Ovary (tissue), 9 donors: ENCODE data around the gene UCN. TPM values are rescaled to one million over a fixed set of nuclear protein-coding genes. Genes with fewer than 3 reads are reported as not detected.

Source experiments
- DNase-seq, 5 donors: peaks; one replicate each; pipeline ENCODE4 v3.0.0-alpha.2; 2019 to 2020
- H3K27ac ChIP-seq, 2 donors: fragments of 200-600 bp; one replicate each; pipeline versions ENCODE4 v1.5.1 to v1.8.0; 2019 to 2022
- H3K27me3 ChIP-seq: fragments of 200-600 bp; one replicate; pipeline ENCODE4 v1.8.0; 2022
- H3K36me3 ChIP-seq: fragments of 200-600 bp; sonication (generic); one replicate; pipeline ENCODE4 v1.5.1; 2019
- H3K4me1 ChIP-seq: one replicate; pipeline ENCODE4 v1.8.1; 2013; ENCODE audit warnings: mild to moderate bottlenecking, moderate library complexity; ENCODE audit not compliant: insufficient read depth
- H3K4me3 ChIP-seq: fragments of 200-600 bp; sonication (generic); one replicate; pipeline ENCODE4 v1.5.1; 2017
- H3K9me3 ChIP-seq, 2 donors: fragments of 200-600 bp in 1 of 2; sonication (generic) in 1 of 2; one replicate each; pipeline versions ENCODE4 v1.5.1 to v1.8.1; 2013 to 2019; ENCODE audit warnings: mild to moderate bottlenecking in 1 of 2, moderate library complexity in 1 of 2
- EP300 ChIP-seq: sonication (generic); formaldehyde crosslinking; IDR thresholded peaks from one replicate; pipeline ENCODE4 v1.6.1; 2017; ENCODE audit warnings: antibody characterized with exemption
- POLR2A ChIP-seq: fragments of 450-650 bp; IDR thresholded peaks from one replicate; pipeline ENCODE4 v1.6.1; 2017; ENCODE audit warnings: antibody characterized with exemption, mild to moderate bottlenecking, moderate library complexity
- WGBS, 3 donors: extraction: QIAGEN DNeasy Blood & Tissue Kit in 1 of 3; methylation state at CpG; one replicate each; pipeline versions ENCODE4 v1.1.5 to v1.1.7; 2013 to 2017; 5-methylcytosine and 5-hydroxymethylcytosine counted together
- intact Hi-C, 4 donors: fragments of 100-400 bp; cut with DNase I; formaldehyde crosslinking; loops; one replicate each; pipeline versions ENCODE4 v1.11.0 to v1.15.1; 2022 to 2023
- polyA plus RNA-seq, 2 donors: library from polyadenylated mRNA; stranded (reverse); fragments of 200-250 nt in 1 of 2; fragments of 350-450 nt in 1 of 2; fragmentation: Illumina TruSeq in 1 of 2; extraction: RNeasy Lipid Tissue Mini Kit (QIAGEN cat#74804) in 1 of 2; gene quantifications; one replicate each; pipeline ENCODE4 v1.2.3, GENCODE V29; 2013 to 2014
- total RNA-seq, 7 donors: library from RNA; depleted of rRNA in 2 of 7; stranded (reverse); fragments of >200 nt in 2 of 7; fragmentation: NEBNext Ultra II Directional in 3 of 7; extraction: Animal tissue kit (Norgen Biotek cat#: 25700) in 3 of 7; gene quantifications; one replicate each; pipeline versions ENCODE4 v1.1.0 to v1.2.4, GENCODE V29; 2016 to 2023
- TF ChIP-seq, protein P1 (sequence below), 3 donors: fragments of 450-650 bp in 2 of 3; fragments of 200-600 bp in 1 of 3; IDR thresholded peaks; one replicate each; pipeline versions ENCODE4 v1.5.1 to v1.8.0; 2016 to 2022; ENCODE audit warnings: antibody characterized with exemption in 3 of 3, mild to moderate bottlenecking in 1 of 3
- donor health status: DM: no; HTN: no; CAD: no; lungs with moderate emphysema.
- donor health status: DM: no; HTN: no; CAD: no.
- donor health status: Bipolar disorder and iron deficiency.
- donor health status: DM: yes; HTN: yes; CAD: no.
- donor health status: DM: no; HTN: no; CAD: no.
- donor health status: DM: yes; HTN: yes; CAD: no.

Gene UCN
- total and polyA plus RNA-seq, 9 donors, result 1.4 to 5.6 (median 1.6) TPM; not detected in 1

DNA sequence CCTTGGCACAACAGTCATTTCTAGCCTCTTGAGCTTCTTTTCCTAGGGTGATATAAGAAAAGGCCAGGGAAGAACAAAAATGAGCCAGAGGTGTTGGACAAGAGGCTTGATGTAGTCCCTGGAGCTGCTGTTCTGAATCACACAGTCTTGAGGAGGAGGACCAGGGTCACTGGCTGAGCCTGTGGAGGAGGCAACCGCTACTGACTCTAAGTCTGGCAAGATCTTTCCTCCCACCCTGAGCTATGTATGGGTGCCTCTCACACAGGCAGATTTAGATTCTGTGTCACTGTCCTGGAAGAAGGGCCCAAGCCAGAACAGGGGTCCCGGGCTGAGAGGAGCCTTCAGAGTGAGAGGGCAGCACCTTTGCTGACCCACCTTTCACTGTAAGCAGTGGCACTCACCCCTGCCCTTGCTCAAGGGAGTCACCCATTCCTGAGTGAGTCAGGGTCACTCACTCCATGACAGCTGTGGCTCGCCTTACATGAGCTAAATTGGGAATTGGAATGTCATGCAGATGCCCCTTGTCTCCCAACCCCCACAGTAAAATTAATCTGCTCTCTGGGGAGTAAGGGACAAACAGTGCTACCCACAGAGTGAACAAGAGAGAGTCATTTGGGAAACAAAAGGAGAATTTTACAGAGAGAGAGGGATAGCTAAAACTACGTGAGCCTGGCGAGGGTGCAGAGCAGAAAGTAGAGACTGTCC lies 26.2 kb downstream of the UCN start, which contains the start of gene TRIM54:
Gene TRIM54 (plus strand): TSS at position 575 of the 705 bp plus-strand sequence. CDS start 303 bp downstream, outside the sequence.
- Histone ChIP-seq H3K9me3 (no peaks in the 10 kb centered on the region), H3K27me3 (no peaks in the 10 kb centered on the region), H3K36me3 (no peaks in the 10 kb centered on the region), H3K4me1 (no peaks in the 10 kb centered on the region), H3K27ac (no peak within 1 kb of the TSS), H3K4me3 (no peak within 1 kb of the TSS)
- no peak for DNase-seq
- TF ChIP-seq POLR2A, result no peak
- no peak for TF ChIP-seq EP300
- TF ChIP-seq, protein P1, sequence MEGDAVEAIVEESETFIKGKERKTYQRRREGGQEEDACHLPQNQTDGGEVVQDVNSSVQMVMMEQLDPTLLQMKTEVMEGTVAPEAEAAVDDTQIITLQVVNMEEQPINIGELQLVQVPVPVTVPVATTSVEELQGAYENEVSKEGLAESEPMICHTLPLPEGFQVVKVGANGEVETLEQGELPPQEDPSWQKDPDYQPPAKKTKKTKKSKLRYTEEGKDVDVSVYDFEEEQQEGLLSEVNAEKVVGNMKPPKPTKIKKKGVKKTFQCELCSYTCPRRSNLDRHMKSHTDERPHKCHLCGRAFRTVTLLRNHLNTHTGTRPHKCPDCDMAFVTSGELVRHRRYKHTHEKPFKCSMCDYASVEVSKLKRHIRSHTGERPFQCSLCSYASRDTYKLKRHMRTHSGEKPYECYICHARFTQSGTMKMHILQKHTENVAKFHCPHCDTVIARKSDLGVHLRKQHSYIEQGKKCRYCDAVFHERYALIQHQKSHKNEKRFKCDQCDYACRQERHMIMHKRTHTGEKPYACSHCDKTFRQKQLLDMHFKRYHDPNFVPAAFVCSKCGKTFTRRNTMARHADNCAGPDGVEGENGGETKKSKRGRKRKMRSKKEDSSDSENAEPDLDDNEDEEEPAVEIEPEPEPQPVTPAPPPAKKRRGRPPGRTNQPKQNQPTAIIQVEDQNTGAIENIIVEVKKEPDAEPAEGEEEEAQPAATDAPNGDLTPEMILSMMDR (IDR thresholded peaks at IDR 0.05), result no peak
- intact Hi-C loops, result loop anchor here in 3 of 4 donors (5.0 to 10.0 kb wide), 4 partner anchors 185 to 437 kb away; partner anchors contain the start of gene DPYSL5 (in 2 of the 3)
- WGBS, 3 donors, result 47 to 51% (median 51%) methylated on average over 5 of the region's 5 CpGs

- Histone ChIP-seq H3K4me1 (no peaks in the 10 kb centered on the region), H3K27me3 (no peaks in the 10 kb centered on the region), H3K9me3 (no peaks in the 10 kb centered on the region), H3K36me3 (no peaks in the 10 kb centered on the region), H3K27ac (no peak overlapping the region), H3K4me3 (no peak overlapping the region)
- no peak for DNase-seq
- TF ChIP-seq POLR2A, result no peak
- intact Hi-C loops, result loop anchor here in 3 of 4 donors (5.0 to 10.0 kb wide), 4 partner anchors 184 to 437 kb away; partner anchors contain the start of gene DPYSL5 (in 2 of the 3)
- WGBS, 3 donors, result 55 to 73% (median 61%) methylated on average over 3 of the region's 3 CpGs
Measured at GRCh38 chr2:27281442-27281841, 26.8 kb downstream of the UCN start.

GRCh38 chr2:27280826-27281225 lies 27.4 kb downstream of the UCN start:
- intact Hi-C loops, result loop anchor here in 3 of 4 donors (5.0 to 10.0 kb wide), 4 partner anchors 184 to 436 kb away; partner anchors contain the start of gene DPYSL5 (in 2 of the 3)
- no peak for DNase-seq

DNA sequence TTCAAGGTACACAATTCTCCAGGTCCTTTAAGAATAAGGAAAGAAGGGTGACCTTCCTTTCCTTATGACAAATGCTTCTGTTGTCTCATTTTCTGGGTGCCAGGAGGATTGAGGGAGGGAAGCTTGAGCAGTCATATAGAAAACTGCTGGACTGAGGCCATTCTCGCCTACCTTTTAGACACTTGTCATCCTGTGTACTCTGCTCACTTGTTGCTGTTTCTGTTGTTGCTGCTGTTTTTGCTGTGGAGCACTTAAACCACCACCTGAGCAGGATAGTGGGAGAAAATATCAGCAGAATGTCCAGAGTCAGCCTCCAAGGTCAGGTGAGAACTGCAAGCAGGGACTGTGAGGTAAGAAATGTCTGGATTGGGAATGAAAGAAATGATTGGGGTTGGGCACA lies 30.2 kb downstream of the UCN start:
- H3K27ac ChIP-seq, result no peak overlapping the region
- H3K27me3 ChIP-seq, result no peaks in the 10 kb centered on the region
- H3K4me1 ChIP-seq, result no peaks in the 10 kb centered on the region
- no peaks in the 10 kb centered on the region for H3K9me3 ChIP-seq
- 71 to 85% (median 77%) methylated on average over 1 of the region's 1 CpG for WGBS, 3 donors
- H3K36me3 ChIP-seq, result no peaks in the 10 kb centered on the region
- TF ChIP-seq, protein P1 (IDR thresholded peaks at IDR 0.05), result no peak
- TF ChIP-seq POLR2A (no peak), EP300 (no peak)
- intact Hi-C loops, result loop anchor here (5.0 to 10.0 kb wide), 3 partner anchors 181 to 313 kb away; no protein-coding TSS in a partner anchor
- DNase-seq, result no peak
- no peak overlapping the region for H3K4me3 ChIP-seq

More at GRCh38 chr2:27280826-27281225, 27.4 kb downstream of the UCN start:
- Histone ChIP-seq H3K36me3 (no peaks in the 10 kb centered on the region), H3K9me3 (no peaks in the 10 kb centered on the region), H3K27me3 (no peaks in the 10 kb centered on the region), H3K4me3 (no peak overlapping the region), H3K27ac (no peak overlapping the region), H3K4me1 (no peaks in the 10 kb centered on the region)
- 75 to 76% (median 75%) methylated on average over 3 of the region's 3 CpGs for WGBS, 3 donors
- TF ChIP-seq, protein P1 (IDR thresholded peaks at IDR 0.05), result no peak
- TF ChIP-seq EP300 (no peak), POLR2A (no peak)
